SU-DHL-6 (cell line): ENCODE measurements around the gene MARCHF3.

Source experiments
- H2AFZ ChIP-seq: fragments of 200-600 bp; sonication (generic); 2 replicates; pipeline ENCODE4 v1.6.1; 2014; ENCODE audit warnings: low read depth, mild to moderate bottlenecking, moderate library complexity, mixed read lengths, antibody characterized with exemption, low read length; ENCODE audit not compliant: severe bottlenecking
- H3F3A ChIP-seq: fragments of 200-600 bp; shearing (Covaris generic); 2 replicates; pipeline ENCODE4 v1.6.0; 2016; ENCODE audit warnings: antibody characterized with exemption, mild to moderate bottlenecking; ENCODE audit not compliant: insufficient read depth
- H3K27ac ChIP-seq: fragments of 200-600 bp; sonication (generic); 2 replicates; pipeline ENCODE4 v1.5.1; 2016; ENCODE audit warnings: low read depth, mild to moderate bottlenecking, low read length, moderate library complexity, mixed read lengths
- H3K27me3 ChIP-seq: fragments of 200-600 bp; sonication (generic), shearing (Covaris generic); 2 replicates; pipeline ENCODE4 v1.6.0; 2014; ENCODE audit warnings: mild to moderate bottlenecking, low read length
- H3K36me3 ChIP-seq: fragments of 200-600 bp; sonication (generic); 2 replicates; pipeline ENCODE4 v1.6.1; 2014; ENCODE audit warnings: mild to moderate bottlenecking, low read length, mixed read lengths
- H3K4me2 ChIP-seq: fragments of 300-600, 200-600 bp; shearing (Covaris generic), sonication (generic); 2 replicates; pipeline ENCODE4 v1.6.0; 2014; ENCODE audit warnings: low read length, low read depth, mild to moderate bottlenecking; ENCODE audit not compliant: poor library complexity, severe bottlenecking
- H3K4me3 ChIP-seq: fragments of 200-600 bp; sonication (generic); 2 replicates; pipeline ENCODE4 v1.5.1; 2014; ENCODE audit warnings: antibody characterized with exemption, low read length, mild to moderate bottlenecking, mixed read lengths; ENCODE audit not compliant: insufficient read depth, poor library complexity, severe bottlenecking
- H3K79me2 ChIP-seq: fragments of 200-600 bp; sonication (generic); 2 replicates; pipeline ENCODE4 v1.6.1; 2014; ENCODE audit warnings: mild to moderate bottlenecking, low read length, moderate library complexity; ENCODE audit not compliant: insufficient read depth
- H3K9ac ChIP-seq: fragments of 200-600 bp; sonication (generic); 2 replicates; pipeline ENCODE4 v1.7.0; 2014; ENCODE audit warnings: mild to moderate bottlenecking, low read length
- H3K9me2 ChIP-seq: fragments of 200-600 bp; sonication (generic); replicated peaks from 2 replicates; pipeline ENCODE4 v1.6.1; 2014; ENCODE audit warnings: low read length; ENCODE audit not compliant: insufficient read depth
- H3K9me3 ChIP-seq: fragments of 200-600 bp; sonication (generic); 2 replicates; pipeline ENCODE4 v1.6.1; 2014; ENCODE audit warnings: low read length, mixed read lengths; ENCODE audit not compliant: insufficient read depth
- H4K20me1 ChIP-seq: fragments of 200-600 bp; sonication (generic); 2 replicates; pipeline ENCODE4 v1.6.1; 2014; ENCODE audit warnings: low read depth, mild to moderate bottlenecking, antibody characterized with exemption, low read length, moderate library complexity, mixed read lengths
- CTCF ChIP-seq: fragments of 200-600 bp; sonication (generic); IDR thresholded peaks from one replicate; pipeline ENCODE4 v1.5.1; 2017; ENCODE audit warnings: antibody characterized with exemption, mild to moderate bottlenecking, low read length, moderate library complexity; ENCODE audit not compliant: insufficient read depth, poor library complexity, severe bottlenecking
- EZH2phosphoT487 ChIP-seq: fragments of 200-600 bp; sonication (generic), shearing (Covaris generic); conservative IDR thresholded peaks from 2 replicates; pipeline ENCODE4 v1.6.1; 2018; ENCODE audit warnings: mild to moderate bottlenecking, antibody characterized with exemption, low read length, moderate library complexity, mixed read lengths

Gene MARCHF3

GRCh38 chr5:126972062-126972895 is 58.1 kb downstream of the MARCHF3 start:
- Histone ChIP-seq H3K4me2 (peak overlapping the region; percentile 11), H2AFZ (no peak overlapping the region), H3K27ac (no peak overlapping the region), H4K20me1 (no peaks in the 10 kb centered on the region), H3K9me3 (no peaks in the 10 kb centered on the region), H3K4me3 (no peak overlapping the region), H3K79me2 (no peaks in the 10 kb centered on the region), H3K36me3 (no peaks in the 10 kb centered on the region), H3K9ac (no peak overlapping the region; the same call in 1 of the 2 replicates), H3F3A (no peaks in the 10 kb centered on the region), H3K9me2 (no peaks in the 10 kb centered on the region), H3K27me3 (no peaks in the 10 kb centered on the region)
- TF ChIP-seq CTCF (no peak), EZH2phosphoT487 (no peak)

GRCh38 chr5:126971455-126972031 is 58.8 kb downstream of the MARCHF3 start:
- no peak for TF ChIP-seq CTCF
- no peak for TF ChIP-seq EZH2phosphoT487
- H4K20me1 ChIP-seq = no peaks in the 10 kb centered on the region
- H3K27me3 ChIP-seq = no peaks in the 10 kb centered on the region
- H3F3A ChIP-seq = no peaks in the 10 kb centered on the region
- H3K9me3 ChIP-seq = no peaks in the 10 kb centered on the region
- H3K4me2 ChIP-seq = no peak overlapping the region
- H3K4me3 ChIP-seq = no peak overlapping the region
- H3K27ac ChIP-seq = no peak overlapping the region
- no peaks in the 10 kb centered on the region for H3K9me2 ChIP-seq
- H3K79me2 ChIP-seq = no peaks in the 10 kb centered on the region
- H2AFZ ChIP-seq = no peak overlapping the region
- no peak overlapping the region for H3K9ac ChIP-seq
- H3K36me3 ChIP-seq = no peaks in the 10 kb centered on the region

GRCh38 chr5:126970517-126971017 is 59.8 kb downstream of the MARCHF3 start:
- Histone ChIP-seq H3K4me3 (no peak overlapping the region), H3K27ac (no peak overlapping the region), H3K36me3 (no peaks in the 10 kb centered on the region), H3F3A (no peaks in the 10 kb centered on the region), H2AFZ (no peak overlapping the region), H3K9me2 (no peaks in the 10 kb centered on the region), H3K4me2 (no peak overlapping the region), H3K27me3 (no peaks in the 10 kb centered on the region), H3K9ac (no peak overlapping the region), H3K9me3 (no peaks in the 10 kb centered on the region), H4K20me1 (no peaks in the 10 kb centered on the region), H3K79me2 (no peaks in the 10 kb centered on the region)
- TF ChIP-seq CTCF = no peak
